Choroid plexus epithelial cell (primary cell): ENCODE measurements around the gene ATCAY.

Source experiments
- DNase-seq: peaks from one replicate; pipeline ENCODE4 v3.0.0-alpha.2; 2010; ENCODE audit warnings: low read depth
- H3K4me3 ChIP-seq: 2 replicates; pipeline ENCODE4 v1.5.1; 2011; ENCODE audit warnings: low read depth, mild to moderate bottlenecking, control low read depth, low read length, moderate library complexity
- CTCF ChIP-seq: conservative IDR thresholded peaks from 2 replicates; pipeline ENCODE4 v1.5.1; 2011; ENCODE audit warnings: low read depth, mild to moderate bottlenecking, control low read depth, inconsistent platforms, low read length, moderate library complexity

Gene ATCAY

GRCh38 chr19:3836887-3837286 lies 43.6 kb upstream of the ATCAY start:
- TF ChIP-seq CTCF: no peak
- DNase-seq: no peak
- no peak overlapping the region for H3K4me3 ChIP-seq

GRCh38 chr19:3837332-3837731 lies 43.2 kb upstream of the ATCAY start:
- no peak overlapping the region for H3K4me3 ChIP-seq
- TF ChIP-seq CTCF: no peak
- DNase-seq: no peak

- DNase-seq: no peak
- no peak overlapping the region for H3K4me3 ChIP-seq
- no peak for TF ChIP-seq CTCF
Observed at GRCh38 chr19:3837922-3838321, 42.6 kb upstream of the ATCAY start.

DNA sequence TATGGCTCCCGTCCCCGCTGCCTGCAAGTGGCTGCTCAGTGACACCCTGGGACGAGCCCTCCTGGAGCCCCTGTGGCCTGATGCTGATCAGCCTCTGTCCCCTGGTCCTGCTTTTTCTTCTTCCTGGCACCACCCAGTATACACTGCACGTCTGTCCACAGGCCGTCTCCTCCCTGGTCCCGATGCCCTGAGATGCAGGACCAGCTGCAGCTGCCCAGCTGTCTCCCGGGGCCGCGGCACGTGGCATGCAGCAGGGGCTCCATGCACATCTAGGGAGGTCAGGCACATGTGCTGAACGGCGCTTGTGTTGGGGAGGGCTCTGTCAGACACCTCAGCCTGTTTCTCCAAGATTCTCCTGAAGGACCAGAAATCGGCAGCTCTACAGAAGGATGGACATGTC lies 41.8 kb upstream of the ATCAY start:
- TF ChIP-seq CTCF: no peak
- DNase-seq: no peak
- no peak overlapping the region for H3K4me3 ChIP-seq

GRCh38 chr19:3839941-3840340 lies 40.5 kb upstream of the ATCAY start:
- no peak for TF ChIP-seq CTCF
- H3K4me3 ChIP-seq: no peak overlapping the region
- no peak for DNase-seq

DNA sequence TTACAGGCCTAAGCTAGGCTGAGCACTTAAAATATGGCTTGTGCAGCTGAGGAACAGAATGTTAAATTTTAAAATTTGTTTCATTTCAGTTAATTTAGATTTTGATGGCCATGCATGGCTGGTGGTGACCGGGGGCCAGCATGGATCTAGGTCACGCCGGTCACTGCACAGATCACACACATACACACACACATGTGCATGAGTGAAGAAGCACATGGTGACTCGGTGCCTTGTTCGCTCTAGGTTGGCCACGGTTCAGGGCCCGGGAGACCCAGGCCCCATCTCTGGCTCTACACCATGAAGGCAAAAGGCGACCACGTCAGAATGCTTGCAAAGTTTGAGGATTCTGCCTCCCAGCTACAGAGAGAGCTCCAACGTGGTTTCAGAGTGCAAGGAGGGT lies 39.7 kb upstream of the ATCAY start:
- no peak for DNase-seq
- H3K4me3 ChIP-seq: no peak overlapping the region
- no peak for TF ChIP-seq CTCF

DNA sequence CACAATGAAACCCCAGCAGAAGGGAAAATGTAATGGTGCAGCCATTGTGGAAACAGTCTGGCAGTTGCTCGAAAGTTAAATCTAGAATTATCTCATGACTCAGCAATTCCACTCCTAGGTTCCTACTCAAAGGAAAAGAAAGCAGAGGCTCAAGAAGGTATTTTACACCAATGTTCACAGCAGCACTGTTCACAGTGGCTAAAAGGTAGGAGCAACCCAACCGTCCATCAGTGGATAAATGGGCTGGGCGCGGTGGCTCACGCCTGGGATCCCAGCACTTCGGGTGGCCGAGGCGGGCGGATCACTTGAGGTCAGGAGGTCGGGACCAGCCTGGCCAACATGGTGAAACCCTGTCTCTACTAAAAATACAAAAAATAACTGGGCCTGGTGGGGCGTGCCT lies 37.5 kb upstream of the ATCAY start:
- TF ChIP-seq CTCF: no peak
- no peak for DNase-seq
- H3K4me3 ChIP-seq: no peak overlapping the region
